ENCODE results near the gene VPS54.

GRCh38 chr2:63853527-63854310 is 165.5 kb downstream of the VPS54 start:
- TF ChIP-seq POLR2A (IDR thresholded peaks at IDR 0.05; ENCODE audit: low read depth, low read length) = no peak
- no peak for TF ChIP-seq PAX5 (IDR thresholded peaks at IDR 0.05; ENCODE audit: insufficient read depth, low read length, severe bottlenecking)
- TF ChIP-seq POLR2AphosphoS5 (IDR thresholded peaks at IDR 0.05; ENCODE audit: low read depth, low read length) = no peak
- TF ChIP-seq POU2F2 (IDR thresholded peaks at IDR 0.05; ENCODE audit: low read depth, low read length) = no peak
- no peak for TF ChIP-seq TAF1 (IDR thresholded peaks at IDR 0.05; ENCODE audit: low read depth, low read length)
